Heart left ventricle (tissue), 13 donors: Measurements from ENCODE around the gene TTC34.

Experiments used
- POLR2A ChIP-seq, 2 donors: fragments of 450-650 bp; IDR thresholded peaks; one replicate each; pipeline ENCODE4 v1.6.1; 2017; ENCODE audit warnings: antibody characterized with exemption in 2 of 2, mild to moderate bottlenecking in 2 of 2, moderate library complexity in 2 of 2
- TF ChIP-seq, protein P1 (sequence below), 12 donors: fragments of 200-600 bp; sonication (generic) in 4 of 12; IDR thresholded peaks; one replicate each; pipeline versions ENCODE4 v1.5.0 to v1.8.0; 2018 to 2022; ENCODE audit warnings: antibody characterized with exemption in 12 of 12, mild to moderate bottlenecking in 5 of 12
- donor health status: ischemic (EF 13 %, LVEDD 7.1; RV severe dilation, severe dysfunction).
- donor health status: DM: no; HTN: yes; CAD: no.
- donor health status: DM: no; HTN: no; CAD: no.
- donor health status: ischemic (EF 25% LVEDD 6.9; RV normal size, moderate dysfunction).
- donor health status: ischemic (EF 25% LVEDD 5.7; RV mildly dilated, moderate dysfunction).
- donor health status: ischemic (EF 35%, LVEDD 5.7; RV mildly dilated, moderate dysfunction).
- donor health status: nonischemic (EF 11% LVEDD 7.7; RV severe dilation, severe dysfunction).
- donor health status: DM: yes; HTN: yes; CAD: no.
- donor health status: PGD.
- donor health status: ischemic (EF 29% LVEDD 5.4; RV normal size, mild dysfunction).
- donor health status: nonischemic (EF 23%, LVEDD 6.1; RV moderate dilation, normal function).

DNA sequence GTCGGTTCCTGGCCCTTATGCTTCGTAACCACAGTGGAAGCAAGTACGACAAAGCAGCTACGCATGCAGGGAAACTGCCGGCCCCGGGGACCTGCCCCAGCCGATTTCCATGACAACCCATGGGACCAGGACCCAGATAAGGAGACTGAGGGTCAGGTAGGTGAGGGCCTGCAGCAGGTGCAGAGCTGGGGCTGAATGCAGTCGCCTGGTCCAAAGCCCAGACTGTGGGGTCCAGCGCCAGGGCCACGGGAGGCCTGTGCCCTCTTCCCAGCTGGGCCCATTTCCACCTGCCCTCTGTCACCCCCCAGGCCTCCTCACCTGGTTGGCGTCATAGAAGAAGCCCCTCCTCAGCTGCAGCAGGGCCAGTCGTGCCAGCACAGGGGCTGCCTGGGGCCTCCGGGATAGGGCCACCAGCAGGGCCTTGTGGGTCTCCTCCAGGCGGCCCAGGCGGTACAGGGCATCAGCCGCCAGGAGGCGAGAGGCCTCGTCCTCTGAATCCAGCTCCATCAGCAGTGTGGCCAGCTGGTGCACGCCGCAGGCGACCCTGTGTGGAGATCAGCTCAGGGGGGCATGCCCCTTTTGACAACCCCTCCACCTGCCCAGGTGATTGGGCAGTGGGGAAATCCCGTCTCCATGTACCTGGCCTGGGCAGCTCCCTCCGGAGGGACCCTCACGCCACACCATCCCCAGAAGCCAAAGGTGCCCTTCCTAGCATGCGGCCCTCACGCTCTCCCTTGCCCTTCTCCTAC is 14.2 kb downstream of the TTC34 start:
- TF ChIP-seq, protein P1, sequence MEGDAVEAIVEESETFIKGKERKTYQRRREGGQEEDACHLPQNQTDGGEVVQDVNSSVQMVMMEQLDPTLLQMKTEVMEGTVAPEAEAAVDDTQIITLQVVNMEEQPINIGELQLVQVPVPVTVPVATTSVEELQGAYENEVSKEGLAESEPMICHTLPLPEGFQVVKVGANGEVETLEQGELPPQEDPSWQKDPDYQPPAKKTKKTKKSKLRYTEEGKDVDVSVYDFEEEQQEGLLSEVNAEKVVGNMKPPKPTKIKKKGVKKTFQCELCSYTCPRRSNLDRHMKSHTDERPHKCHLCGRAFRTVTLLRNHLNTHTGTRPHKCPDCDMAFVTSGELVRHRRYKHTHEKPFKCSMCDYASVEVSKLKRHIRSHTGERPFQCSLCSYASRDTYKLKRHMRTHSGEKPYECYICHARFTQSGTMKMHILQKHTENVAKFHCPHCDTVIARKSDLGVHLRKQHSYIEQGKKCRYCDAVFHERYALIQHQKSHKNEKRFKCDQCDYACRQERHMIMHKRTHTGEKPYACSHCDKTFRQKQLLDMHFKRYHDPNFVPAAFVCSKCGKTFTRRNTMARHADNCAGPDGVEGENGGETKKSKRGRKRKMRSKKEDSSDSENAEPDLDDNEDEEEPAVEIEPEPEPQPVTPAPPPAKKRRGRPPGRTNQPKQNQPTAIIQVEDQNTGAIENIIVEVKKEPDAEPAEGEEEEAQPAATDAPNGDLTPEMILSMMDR (IDR thresholded peaks at IDR 0.05), result no peak
- TF ChIP-seq POLR2A (IDR thresholded peaks at IDR 0.05), result no peak
